Hindlimb muscle (tissue), 1 donor: ENCODE measurements around the gene CPNE1. TPM values are rescaled to one million over a fixed set of nuclear protein-coding genes. Genes with fewer than 3 reads are reported as not detected.
"Not testable (repeated sequence)": the region's sequence is repeated elsewhere in the genome, so short reads cannot be mapped to it uniquely, and the experiment has no call there.

Experiments
- DNase-seq: peaks from one replicate; pipeline ENCODE4 v3.0.0-alpha.2; 2013
- polyA plus RNA-seq: library from polyadenylated mRNA; unstranded; fragments of 120-200 nt; gene quantifications from one replicate; pipeline ENCODE4 v1.2.1, GENCODE V29; 2013; ENCODE audit not compliant: insufficient read length

The CPNE1 gene
- polyA plus RNA-seq, 1 donor = 144 TPM

- no peak for DNase-seq
Measured at GRCh38 chr20:35698298-35699126, 33.8 kb upstream of the CPNE1 start.

- DNase-seq = no peak
Measured at GRCh38 chr20:35697696-35698297, 33.1 kb upstream of the CPNE1 start.

- DNase-seq = no peak
Measured at GRCh38 chr20:35695978-35696377, 31.3 kb upstream of the CPNE1 start.

GRCh38 chr20:35695245-35695749, 30.6 kb upstream of the CPNE1 start:
- no peak for DNase-seq

GRCh38 chr20:35690265-35690664, 25.6 kb upstream of the CPNE1 start:
- no peak for DNase-seq

GRCh38 chr20:35686872-35687271, 22.2 kb upstream of the CPNE1 start:
- DNase-seq = not testable (repeated sequence)

GRCh38 chr20:35685368-35685767, 20.7 kb upstream of the CPNE1 start:
- DNase-seq = not testable (repeated sequence)

GRCh38 chr20:35681960-35682359, 17.3 kb upstream of the CPNE1 start:
- no peak for DNase-seq

- DNase-seq = no peak
Measured at GRCh38 chr20:35680452-35681183, 15.9 kb upstream of the CPNE1 start.

GRCh38 chr20:35674921-35675320, 10.2 kb upstream of the CPNE1 start:
- DNase-seq = no peak

- DNase-seq = no peak
Measured at GRCh38 chr20:35673884-35674283, 9.2 kb upstream of the CPNE1 start.

- DNase-seq = no peak
Measured at GRCh38 chr20:35669681-35670080, 5.0 kb upstream of the CPNE1 start.

- DNase-seq = no peak
Measured at GRCh38 chr20:35669221-35669620, 4.5 kb upstream of the CPNE1 start.

- no peak for DNase-seq
Measured at GRCh38 chr20:35665949-35666288, 1.2 kb upstream of the CPNE1 start.

- no peak for DNase-seq
Measured at GRCh38 chr20:35663516-35664465, 909 bp downstream of the CPNE1 start.

GRCh38 chr20:35662551-35662950, 2.1 kb downstream of the CPNE1 start:
- no peak for DNase-seq

- no peak for DNase-seq
Measured at GRCh38 chr20:35661908-35662307, 2.8 kb downstream of the CPNE1 start.

GRCh38 chr20:35661053-35661452, 3.6 kb downstream of the CPNE1 start:
- DNase-seq = no peak

GRCh38 chr20:35660122-35660937, 4.4 kb downstream of the CPNE1 start:
- DNase-seq = no peak

GRCh38 chr20:35657271-35657670, 7.4 kb downstream of the CPNE1 start:
- no peak for DNase-seq

- no peak for DNase-seq
Measured at GRCh38 chr20:35654415-35654814, 10.3 kb downstream of the CPNE1 start.
